Activated T-cell treated with anti-CD3 and anti-CD28 coated beads for 48 hours (primary cell): ENCODE data around the gene BPIFB1.

Experiments used
- DNase-seq: peaks from one replicate; pipeline ENCODE4 v3.0.0-alpha.2; 2020; ENCODE audit warnings: low read depth

BPIFB1 gene, protein sequence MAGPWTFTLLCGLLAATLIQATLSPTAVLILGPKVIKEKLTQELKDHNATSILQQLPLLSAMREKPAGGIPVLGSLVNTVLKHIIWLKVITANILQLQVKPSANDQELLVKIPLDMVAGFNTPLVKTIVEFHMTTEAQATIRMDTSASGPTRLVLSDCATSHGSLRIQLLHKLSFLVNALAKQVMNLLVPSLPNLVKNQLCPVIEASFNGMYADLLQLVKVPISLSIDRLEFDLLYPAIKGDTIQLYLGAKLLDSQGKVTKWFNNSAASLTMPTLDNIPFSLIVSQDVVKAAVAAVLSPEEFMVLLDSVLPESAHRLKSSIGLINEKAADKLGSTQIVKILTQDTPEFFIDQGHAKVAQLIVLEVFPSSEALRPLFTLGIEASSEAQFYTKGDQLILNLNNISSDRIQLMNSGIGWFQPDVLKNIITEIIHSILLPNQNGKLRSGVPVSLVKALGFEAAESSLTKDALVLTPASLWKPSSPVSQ

DNA sequence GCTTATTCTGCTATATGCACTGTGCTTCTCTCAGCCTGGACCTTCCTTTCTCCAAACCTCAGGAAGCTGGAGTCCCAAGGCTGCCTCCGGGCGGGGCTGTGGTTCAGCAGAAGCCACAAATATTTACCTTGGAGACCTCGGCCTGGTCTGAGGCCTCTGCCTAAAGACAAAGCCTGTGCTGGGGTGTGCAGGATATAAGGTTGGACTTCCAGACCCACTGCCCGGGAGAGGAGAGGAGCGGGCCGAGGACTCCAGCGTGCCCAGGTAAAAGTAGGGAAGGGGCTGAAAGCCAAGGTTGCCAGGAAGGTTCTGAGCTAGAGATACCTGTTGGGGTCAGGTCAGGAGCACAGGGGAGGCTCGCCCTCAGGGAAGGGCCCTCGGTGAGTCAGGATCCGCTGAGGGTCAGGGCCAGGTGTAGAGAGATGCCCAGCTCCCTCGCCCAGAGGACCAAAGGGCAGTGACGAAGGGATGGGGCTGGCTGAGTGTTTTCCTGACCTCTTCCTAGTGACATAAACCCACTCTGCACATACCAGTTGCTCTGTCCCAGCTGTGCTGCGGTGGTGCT is at the start of gene BPIFB1:
Gene BPIFB1, plus strand, starts transcription at position 224 of the 565 bp plus-strand sequence. CDS start 2,860 bp downstream, outside the sequence.
- no peak for DNase-seq

GRCh38 chr20:33234050-33234449 is 49.0 kb upstream of the BPIFB1 start:
- DNase-seq, result no peak

- no peak for DNase-seq
Observed at GRCh38 chr20:33235696-33236095, 47.3 kb upstream of the BPIFB1 start, which contains the start of gene BPIFA1. BPIFA1 (plus strand) TSS chr20:33235996; CDS start chr20:33237712, 1,716 bp downstream.

GRCh38 chr20:33236351-33236750 is 46.7 kb upstream of the BPIFB1 start:
- DNase-seq, result no peak

- no peak for DNase-seq
Observed at GRCh38 chr20:33237989-33238388, 45.0 kb upstream of the BPIFB1 start.

- no peak for DNase-seq
Observed at GRCh38 chr20:33239418-33239817, 43.6 kb upstream of the BPIFB1 start.

DNA sequence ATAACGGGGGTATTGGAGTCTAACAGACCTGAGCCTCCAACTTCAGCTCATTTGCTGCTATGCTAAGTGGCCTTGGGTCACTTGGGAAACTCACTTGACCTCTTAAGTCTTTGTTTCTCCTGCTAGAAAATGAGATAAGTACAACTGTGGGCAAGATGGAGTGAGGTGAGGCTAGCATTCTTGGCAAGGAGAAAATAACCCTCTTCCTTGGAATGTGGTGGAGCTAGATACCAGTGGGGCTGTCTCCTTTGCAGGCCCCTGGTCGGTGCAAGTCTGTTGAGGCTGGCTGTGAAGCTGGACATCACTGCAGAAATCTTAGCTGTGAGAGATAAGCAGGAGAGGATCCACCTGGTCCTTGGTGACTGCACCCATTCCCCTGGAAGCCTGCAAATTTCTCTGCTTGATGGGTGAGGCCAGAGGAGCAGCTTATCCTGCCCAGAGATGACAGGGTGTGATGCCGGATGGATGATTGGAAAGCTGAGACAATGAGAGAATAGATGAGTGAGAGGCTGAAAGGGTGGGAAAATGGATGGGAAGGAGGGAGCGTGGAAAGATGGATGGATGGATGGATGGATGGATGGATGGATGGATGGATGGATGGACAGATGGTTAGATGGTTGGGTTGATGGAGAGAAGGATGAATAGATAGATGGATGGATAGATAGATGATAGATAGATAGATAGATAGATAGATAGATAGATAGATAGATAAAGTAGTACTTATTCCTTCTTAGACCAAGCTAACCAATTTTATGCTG is 42.9 kb upstream of the BPIFB1 start:
- no peak for DNase-seq

DNA sequence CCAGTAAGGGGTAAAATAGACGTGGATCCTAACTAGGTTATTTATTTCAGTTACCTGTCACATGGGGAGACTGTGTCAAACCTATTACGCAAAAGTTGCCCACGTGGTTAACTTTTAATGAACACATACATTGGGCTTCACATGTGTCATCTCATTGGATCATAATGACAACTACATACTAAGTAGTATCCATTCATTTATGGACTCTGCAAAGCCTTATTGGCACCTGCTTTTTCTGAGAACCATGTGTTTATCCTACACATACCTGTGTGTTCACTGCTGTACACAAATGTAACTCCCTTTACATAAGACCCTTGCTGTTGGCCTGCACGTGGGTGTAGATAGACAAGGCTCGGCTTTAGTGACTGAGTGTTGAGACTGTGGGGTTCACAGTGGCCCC is 42.1 kb upstream of the BPIFB1 start:
- DNase-seq, result no peak

DNA sequence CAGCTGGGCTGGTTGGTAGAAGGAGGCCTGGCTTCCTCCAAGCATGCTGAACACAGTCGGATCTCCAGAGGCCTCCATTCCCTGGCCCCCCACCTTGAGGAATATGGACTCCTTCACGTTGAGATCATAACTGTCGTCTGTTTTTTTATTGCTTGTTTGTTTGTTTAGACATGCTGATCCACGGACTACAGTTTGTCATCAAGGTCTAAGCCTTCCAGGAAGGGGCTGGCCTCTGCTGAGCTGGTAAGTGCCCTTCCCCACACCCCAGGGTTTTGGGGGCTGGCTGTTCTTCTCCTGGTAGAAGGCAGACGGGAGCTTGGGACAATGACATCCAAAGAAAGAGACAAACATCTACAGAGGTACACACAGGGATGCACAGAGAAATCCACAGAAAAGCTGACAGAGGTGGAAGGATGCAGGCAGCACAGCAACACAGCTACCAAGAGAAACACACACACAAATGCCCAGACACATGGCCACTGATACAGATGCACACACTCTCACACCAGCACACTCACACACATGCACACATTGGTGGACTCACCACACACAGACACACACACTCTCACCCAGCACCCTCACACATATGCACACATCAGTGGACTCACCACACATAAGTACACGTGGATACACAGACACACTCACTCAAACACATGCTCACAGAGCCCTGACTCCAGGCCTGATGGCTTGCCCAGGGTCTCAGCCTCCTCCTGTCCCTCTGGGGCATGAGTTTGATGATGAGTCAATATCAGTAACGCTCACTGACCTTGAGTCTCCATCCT is 40.5 kb upstream of the BPIFB1 start:
- no peak for DNase-seq

DNA sequence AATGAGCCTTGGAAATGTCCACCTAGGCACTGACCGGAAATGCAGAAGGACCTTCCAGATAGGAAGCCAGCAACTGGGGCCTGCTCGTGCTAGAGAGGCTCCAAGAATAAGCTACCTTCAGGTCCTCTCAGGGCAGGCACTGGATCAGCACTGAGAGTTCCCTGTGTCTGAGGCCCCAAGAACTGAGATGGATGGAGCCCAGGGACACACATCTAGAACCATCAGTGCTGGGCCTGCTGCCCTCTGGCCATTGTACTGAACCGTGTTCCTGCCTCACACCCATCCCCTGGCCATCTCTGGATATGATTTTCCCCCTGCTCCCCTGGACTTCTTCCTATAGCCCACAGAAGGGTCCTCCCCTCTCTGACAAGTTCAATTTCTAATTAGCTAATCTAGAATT is 36.9 kb upstream of the BPIFB1 start:
- DNase-seq, result no peak

- no peak for DNase-seq
Observed at GRCh38 chr20:33249456-33249855, 33.6 kb upstream of the BPIFB1 start.

GRCh38 chr20:33250666-33251065 is 32.3 kb upstream of the BPIFB1 start:
- DNase-seq, result no peak

DNA sequence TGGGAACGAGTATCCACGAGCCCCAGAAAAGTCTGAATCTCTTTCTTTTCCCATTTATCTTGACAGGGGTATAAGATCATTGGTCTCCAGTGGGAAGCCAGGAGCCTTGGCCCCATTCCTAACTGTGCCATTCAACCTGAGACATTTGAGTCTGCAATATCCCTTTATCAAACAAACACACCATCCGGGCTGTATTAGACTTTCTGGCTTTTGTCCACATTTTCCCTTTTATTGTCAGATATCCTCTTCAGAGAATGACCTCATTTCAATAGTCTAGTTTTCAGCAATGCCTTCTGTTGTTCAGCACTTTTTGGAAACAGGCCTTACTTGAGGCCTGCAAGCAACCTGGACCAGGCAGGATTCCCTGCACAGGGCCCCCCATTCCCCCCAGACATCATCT is 31.5 kb upstream of the BPIFB1 start:
- DNase-seq, result no peak

- DNase-seq, result no peak
Observed at GRCh38 chr20:33252460-33252859, 30.6 kb upstream of the BPIFB1 start.

DNA sequence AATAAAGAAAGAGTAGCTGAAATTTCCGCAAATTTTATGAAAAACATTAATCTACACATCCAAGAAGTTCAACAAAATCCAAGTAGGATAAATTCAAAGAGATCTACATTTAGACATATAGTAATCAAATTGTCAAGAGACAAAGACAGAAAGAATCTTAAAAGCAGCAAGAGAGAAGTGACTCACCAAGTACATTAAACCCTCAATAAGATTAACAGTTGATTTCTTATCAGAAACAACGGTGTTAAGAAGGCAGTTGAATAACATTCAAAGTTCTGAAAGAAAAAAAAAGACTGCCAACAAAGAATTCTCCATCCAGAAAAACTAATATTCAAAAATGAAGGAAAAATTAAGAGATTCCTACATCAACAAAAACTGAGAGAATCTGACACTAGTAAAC is 28.0 kb upstream of the BPIFB1 start:
- no peak for DNase-seq

DNA sequence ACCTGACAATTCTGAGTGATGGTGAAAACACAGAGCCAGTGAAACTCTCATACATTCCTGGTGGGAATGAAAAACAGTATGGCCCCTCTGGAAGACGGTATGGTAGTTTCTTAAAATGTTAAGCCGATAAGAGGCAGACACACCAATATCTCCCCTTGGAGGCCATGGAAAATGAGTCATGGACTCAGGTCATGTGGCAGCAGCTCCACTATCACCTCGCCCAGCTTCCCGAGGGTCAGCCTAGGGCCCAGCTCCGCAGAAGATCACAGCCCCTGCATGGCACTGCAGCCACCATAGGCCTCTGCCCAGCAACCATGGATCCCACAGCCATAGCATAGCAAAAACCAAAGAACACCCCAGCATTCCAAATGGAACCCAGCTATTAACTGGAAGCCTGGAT is 25.8 kb upstream of the BPIFB1 start:
- no peak for DNase-seq

GRCh38 chr20:33259371-33259770 is 23.6 kb upstream of the BPIFB1 start:
- no peak for DNase-seq

DNA sequence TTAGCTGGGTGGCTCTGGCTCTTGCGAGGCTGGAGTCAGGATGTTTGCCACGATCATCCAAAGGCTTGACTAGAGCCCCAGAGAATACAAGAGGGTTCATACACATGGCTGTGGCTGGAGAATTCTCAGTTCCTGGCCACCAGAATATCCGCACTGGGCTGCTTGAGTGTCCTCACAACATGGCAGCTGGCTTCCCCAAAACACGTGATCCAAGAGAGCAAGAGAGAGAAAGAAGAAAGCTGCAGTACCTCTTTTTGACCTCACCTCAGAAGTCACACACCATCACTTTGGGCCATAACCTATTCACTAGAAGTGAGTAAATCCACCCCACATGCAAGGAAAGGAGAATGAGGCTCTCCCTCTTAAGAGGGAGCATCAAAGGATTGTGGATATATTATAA is 21.5 kb upstream of the BPIFB1 start:
- no peak for DNase-seq

- DNase-seq, result no peak
Observed at GRCh38 chr20:33262658-33263065, 20.4 kb upstream of the BPIFB1 start.

DNA sequence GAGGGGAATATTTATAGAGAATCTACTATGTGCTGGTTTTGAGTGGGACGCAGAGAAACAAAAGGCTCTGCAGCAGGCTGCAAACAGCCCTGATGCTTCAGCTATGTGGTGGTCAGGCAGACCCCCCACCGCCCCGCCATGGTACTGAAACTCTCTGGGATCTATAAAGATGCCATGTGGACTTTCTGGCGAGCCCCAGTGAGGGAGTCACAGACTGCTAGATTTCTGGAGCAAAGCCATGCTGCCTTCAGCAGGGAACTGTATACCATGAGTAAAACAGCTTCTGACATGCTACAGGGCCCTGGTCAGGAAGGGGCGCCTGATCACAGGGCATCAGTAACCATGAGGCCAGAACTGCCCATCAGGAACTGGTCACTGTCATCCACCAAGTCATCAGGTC is 19.2 kb upstream of the BPIFB1 start:
- DNase-seq, result no peak

DNA sequence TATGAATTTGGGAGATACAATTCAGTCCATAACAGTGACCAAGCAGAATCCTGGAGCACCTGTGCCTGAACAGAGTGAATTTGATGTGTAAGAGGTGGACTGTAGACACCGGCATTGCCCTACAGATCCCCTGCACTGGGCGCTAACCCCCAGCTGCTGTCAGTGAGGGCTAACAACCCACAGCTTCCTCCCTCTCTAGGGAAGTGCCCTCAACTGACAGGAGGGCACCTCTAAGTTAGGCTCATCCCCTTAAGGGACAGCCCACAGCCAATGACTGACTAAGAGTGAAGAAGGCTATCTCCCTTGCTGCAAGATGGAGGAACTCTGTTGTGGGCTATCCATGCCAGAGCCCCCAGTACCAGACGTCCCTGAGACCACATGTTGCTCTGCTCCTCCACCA is 15.3 kb upstream of the BPIFB1 start:
- no peak for DNase-seq
